Ureter (tissue), 1 donor: ENCODE measurements around the gene CACNA1A. TPM values are rescaled to one million over a fixed set of nuclear protein-coding genes. Genes with fewer than 3 reads are reported as not detected.
"Not testable (repeated sequence)": the region's sequence is repeated elsewhere in the genome, so short reads cannot be mapped to it uniquely, and the experiment has no call there.

Experiments used
- DNase-seq: peaks from one replicate; pipeline ENCODE4 v3.0.0-alpha.2; 2020; ENCODE audit warnings: low spot score
- total RNA-seq: library from RNA; stranded (reverse); gene quantifications from one replicate; pipeline ENCODE4 v1.2.4, GENCODE V29; 2023
- donor health status: DM: yes; HTN: yes; CAD: no.

The CACNA1A gene
- total RNA-seq, 1 donor from 2014 or later: 2.2 TPM

GRCh38 chr19:13366529-13367143 lies 139.6 kb downstream of the CACNA1A start:
- DNase-seq: no peak

GRCh38 chr19:13363954-13364353 lies 142.3 kb downstream of the CACNA1A start:
- no peak for DNase-seq

GRCh38 chr19:13363245-13363644 lies 143.0 kb downstream of the CACNA1A start:
- DNase-seq: no peak

GRCh38 chr19:13362668-13363067 lies 143.6 kb downstream of the CACNA1A start:
- DNase-seq: no peak

GRCh38 chr19:13361726-13362125 lies 144.6 kb downstream of the CACNA1A start:
- not testable (repeated sequence) for DNase-seq

- no peak for DNase-seq
Measured at GRCh38 chr19:13356686-13357280, 149.5 kb downstream of the CACNA1A start.

GRCh38 chr19:13356185-13356584 lies 150.1 kb downstream of the CACNA1A start:
- DNase-seq: no peak

- no peak for DNase-seq
Measured at GRCh38 chr19:13355356-13355755, 150.9 kb downstream of the CACNA1A start.

- DNase-seq: no peak
Measured at GRCh38 chr19:13353625-13354024, 152.7 kb downstream of the CACNA1A start.

GRCh38 chr19:13350759-13351158 lies 155.5 kb downstream of the CACNA1A start:
- no peak for DNase-seq

GRCh38 chr19:13350072-13350471 lies 156.2 kb downstream of the CACNA1A start:
- DNase-seq: no peak

GRCh38 chr19:13347367-13347766 lies 158.9 kb downstream of the CACNA1A start:
- DNase-seq: no peak

GRCh38 chr19:13343514-13343913 lies 162.8 kb downstream of the CACNA1A start:
- DNase-seq: no peak

- no peak for DNase-seq
Measured at GRCh38 chr19:13342672-13343071, 163.6 kb downstream of the CACNA1A start.

- no peak for DNase-seq
Measured at GRCh38 chr19:13339869-13340268, 166.4 kb downstream of the CACNA1A start.

GRCh38 chr19:13337181-13337580 lies 169.1 kb downstream of the CACNA1A start:
- DNase-seq: no peak

- DNase-seq: no peak
Measured at GRCh38 chr19:13334801-13335481, 171.3 kb downstream of the CACNA1A start.

- no peak for DNase-seq
Measured at GRCh38 chr19:13330285-13330684, 176.0 kb downstream of the CACNA1A start.

GRCh38 chr19:13329766-13330165 lies 176.5 kb downstream of the CACNA1A start:
- no peak for DNase-seq

GRCh38 chr19:13328241-13328640 lies 178.0 kb downstream of the CACNA1A start:
- DNase-seq: no peak

- no peak for DNase-seq
Measured at GRCh38 chr19:13319526-13319925, 186.8 kb downstream of the CACNA1A start.

- no peak for DNase-seq
Measured at GRCh38 chr19:13318190-13318589, 188.1 kb downstream of the CACNA1A start.

GRCh38 chr19:13315495-13315894 lies 190.8 kb downstream of the CACNA1A start:
- DNase-seq: no peak
